ENCODE results near the gene EZH2.

Gene EZH2

GRCh38 chr7:148884299-148885022 lies 370 bp upstream of the EZH2 start:
- H3K4me3 ChIP-seq (ENCODE audit: low read depth, low read length), result peak overlapping the region; percentile 84
- peak; percentile 91 for DNase-seq (ENCODE audit: low read depth)
- no peak for TF ChIP-seq CTCF (conservative IDR thresholded peaks at IDR 0.05; ENCODE audit: low read depth, low read length)

- no peak for TF ChIP-seq CTCF (conservative IDR thresholded peaks at IDR 0.05; ENCODE audit: low read depth, low read length)
- no peak for DNase-seq (ENCODE audit: low read depth)
- peak overlapping the region; percentile 84 for H3K4me3 ChIP-seq (ENCODE audit: low read depth, low read length)
Measured at GRCh38 chr7:148883266-148884048, 634 bp downstream of the EZH2 start.

DNA sequence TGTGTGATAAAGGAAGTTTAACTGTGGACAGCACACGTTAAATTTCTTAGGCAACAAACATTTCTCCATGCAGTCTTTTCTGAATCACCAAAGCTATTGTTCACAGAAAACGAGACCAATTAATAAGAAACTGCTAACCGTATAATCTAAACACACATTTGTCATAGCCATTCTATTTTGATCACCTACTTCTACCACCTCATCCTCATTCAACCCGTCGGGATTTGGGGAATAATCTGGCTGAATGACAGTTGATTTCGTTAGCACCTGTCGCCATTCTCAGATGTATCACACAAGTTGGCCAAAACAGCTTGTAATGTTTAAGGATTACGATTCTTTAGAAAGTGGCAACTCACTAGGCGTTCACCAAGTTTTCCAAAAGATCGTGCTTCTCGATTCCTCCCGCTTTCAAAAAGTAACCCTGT lies 1.2 kb downstream of the EZH2 start:
- no peak for DNase-seq (ENCODE audit: low read depth)
- peak overlapping the region; percentile 84 for H3K4me3 ChIP-seq (ENCODE audit: low read depth, low read length)
- TF ChIP-seq CTCF (conservative IDR thresholded peaks at IDR 0.05; ENCODE audit: low read depth, low read length), result no peak

DNA sequence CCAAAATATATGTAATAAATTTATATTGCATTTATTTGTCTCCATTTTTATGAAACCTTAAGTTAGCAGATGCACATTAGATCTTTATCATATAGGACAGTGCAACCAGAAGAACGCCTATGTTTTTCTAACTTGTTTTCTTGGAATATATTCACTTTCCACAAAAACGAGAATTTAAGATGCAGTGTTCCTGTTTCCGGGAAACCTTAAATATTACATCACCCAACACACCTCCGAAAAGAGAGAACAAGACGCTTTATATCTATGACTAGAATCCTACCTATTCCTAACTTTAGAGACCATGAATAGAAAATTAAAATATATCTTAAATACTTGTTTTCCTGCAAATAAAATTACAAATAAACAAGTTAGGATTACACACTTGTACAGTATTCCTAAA lies 1.9 kb downstream of the EZH2 start:
- no peak overlapping the region for H3K4me3 ChIP-seq (ENCODE audit: low read depth, low read length)

DNA sequence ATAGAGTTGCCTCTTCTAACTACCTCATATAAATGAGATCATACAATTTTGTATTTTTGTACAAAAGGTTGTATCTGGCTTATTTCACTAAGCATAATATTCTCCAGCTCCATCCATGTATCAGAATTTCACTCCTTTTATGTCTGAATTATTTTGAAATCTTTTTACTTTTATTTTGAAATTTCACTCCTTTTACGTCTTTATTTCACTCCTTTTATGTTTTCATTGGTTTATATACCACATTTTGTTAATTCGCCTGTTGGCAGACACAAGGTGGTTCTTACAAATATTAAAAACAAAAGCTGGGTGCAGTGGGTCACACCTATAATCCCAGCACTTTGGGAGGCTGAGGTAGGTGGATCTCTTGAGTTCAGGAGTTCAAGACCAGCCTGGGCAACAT lies 5.8 kb downstream of the EZH2 start:
- TF ChIP-seq CTCF (conservative IDR thresholded peaks at IDR 0.05; ENCODE audit: low read depth, low read length), result no peak
- no peak for DNase-seq (ENCODE audit: low read depth)
- no peak overlapping the region for H3K4me3 ChIP-seq (ENCODE audit: low read depth, low read length)

More for the DNA sequence above, 1.9 kb downstream of the EZH2 start:
- no peak for DNase-seq (ENCODE audit: low read depth)
- no peak for TF ChIP-seq CTCF (conservative IDR thresholded peaks at IDR 0.05; ENCODE audit: low read depth, low read length)

DNA sequence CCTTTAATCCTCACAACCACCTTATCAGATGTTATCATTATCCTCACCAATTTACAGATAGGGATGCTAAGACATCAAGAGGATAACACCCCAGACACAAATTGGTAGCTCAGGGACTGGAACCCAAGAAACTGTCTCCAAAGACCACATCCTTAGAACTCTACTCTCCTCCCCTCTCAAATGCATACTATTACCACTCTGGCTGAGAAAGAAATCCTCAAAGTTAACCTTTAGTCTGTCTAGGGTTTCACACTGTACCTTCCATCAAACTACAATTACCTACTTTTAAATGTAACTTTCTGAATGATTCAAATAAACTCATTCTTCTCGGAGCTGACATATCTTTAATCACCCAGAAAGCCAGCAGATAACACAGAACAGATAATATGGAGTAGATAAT lies 6.6 kb downstream of the EZH2 start:
- DNase-seq (ENCODE audit: low read depth), result no peak
- H3K4me3 ChIP-seq (ENCODE audit: low read depth, low read length), result no peak overlapping the region
- no peak for TF ChIP-seq CTCF (conservative IDR thresholded peaks at IDR 0.05; ENCODE audit: low read depth, low read length)
